ENCODE data around the gene SRSF5.

Gene SRSF5

GRCh38 chr14:69763761-69764510, 3.0 kb upstream of the SRSF5 start:
- ATAC-seq: no peak
- TF ChIP-seq TCF4 (CRISPR knock-in tag; IDR thresholded peaks at IDR 0.05; ENCODE audit: borderline replicate concordance) (no peak), CSDC2 (CRISPR knock-in tag; IDR thresholded peaks at IDR 0.05) (no peak), SNAI2 (CRISPR knock-in tag; IDR thresholded peaks at IDR 0.05) (no peak), CREB5 (CRISPR knock-in tag; IDR thresholded peaks at IDR 0.05; ENCODE audit: low read depth) (no peak), ZFP30 (CRISPR knock-in tag; IDR thresholded peaks at IDR 0.05) (no peak), BACH2 (CRISPR knock-in tag; IDR thresholded peaks at IDR 0.05; ENCODE audit: borderline replicate concordance) (no peak), ZC3H10 (CRISPR knock-in tag; IDR thresholded peaks at IDR 0.05) (no peak)
- TF ChIP-seq, protein P1, sequence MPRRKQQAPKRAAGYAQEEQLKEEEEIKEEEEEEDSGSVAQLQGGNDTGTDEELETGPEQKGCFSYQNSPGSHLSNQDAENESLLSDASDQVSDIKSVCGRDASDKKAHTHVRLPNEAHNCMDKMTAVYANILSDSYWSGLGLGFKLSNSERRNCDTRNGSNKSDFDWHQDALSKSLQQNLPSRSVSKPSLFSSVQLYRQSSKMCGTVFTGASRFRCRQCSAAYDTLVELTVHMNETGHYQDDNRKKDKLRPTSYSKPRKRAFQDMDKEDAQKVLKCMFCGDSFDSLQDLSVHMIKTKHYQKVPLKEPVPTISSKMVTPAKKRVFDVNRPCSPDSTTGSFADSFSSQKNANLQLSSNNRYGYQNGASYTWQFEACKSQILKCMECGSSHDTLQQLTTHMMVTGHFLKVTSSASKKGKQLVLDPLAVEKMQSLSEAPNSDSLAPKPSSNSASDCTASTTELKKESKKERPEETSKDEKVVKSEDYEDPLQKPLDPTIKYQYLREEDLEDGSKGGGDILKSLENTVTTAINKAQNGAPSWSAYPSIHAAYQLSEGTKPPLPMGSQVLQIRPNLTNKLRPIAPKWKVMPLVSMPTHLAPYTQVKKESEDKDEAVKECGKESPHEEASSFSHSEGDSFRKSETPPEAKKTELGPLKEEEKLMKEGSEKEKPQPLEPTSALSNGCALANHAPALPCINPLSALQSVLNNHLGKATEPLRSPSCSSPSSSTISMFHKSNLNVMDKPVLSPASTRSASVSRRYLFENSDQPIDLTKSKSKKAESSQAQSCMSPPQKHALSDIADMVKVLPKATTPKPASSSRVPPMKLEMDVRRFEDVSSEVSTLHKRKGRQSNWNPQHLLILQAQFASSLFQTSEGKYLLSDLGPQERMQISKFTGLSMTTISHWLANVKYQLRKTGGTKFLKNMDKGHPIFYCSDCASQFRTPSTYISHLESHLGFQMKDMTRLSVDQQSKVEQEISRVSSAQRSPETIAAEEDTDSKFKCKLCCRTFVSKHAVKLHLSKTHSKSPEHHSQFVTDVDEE (CRISPR knock-in tag; IDR thresholded peaks at IDR 0.05): no peak

DNA sequence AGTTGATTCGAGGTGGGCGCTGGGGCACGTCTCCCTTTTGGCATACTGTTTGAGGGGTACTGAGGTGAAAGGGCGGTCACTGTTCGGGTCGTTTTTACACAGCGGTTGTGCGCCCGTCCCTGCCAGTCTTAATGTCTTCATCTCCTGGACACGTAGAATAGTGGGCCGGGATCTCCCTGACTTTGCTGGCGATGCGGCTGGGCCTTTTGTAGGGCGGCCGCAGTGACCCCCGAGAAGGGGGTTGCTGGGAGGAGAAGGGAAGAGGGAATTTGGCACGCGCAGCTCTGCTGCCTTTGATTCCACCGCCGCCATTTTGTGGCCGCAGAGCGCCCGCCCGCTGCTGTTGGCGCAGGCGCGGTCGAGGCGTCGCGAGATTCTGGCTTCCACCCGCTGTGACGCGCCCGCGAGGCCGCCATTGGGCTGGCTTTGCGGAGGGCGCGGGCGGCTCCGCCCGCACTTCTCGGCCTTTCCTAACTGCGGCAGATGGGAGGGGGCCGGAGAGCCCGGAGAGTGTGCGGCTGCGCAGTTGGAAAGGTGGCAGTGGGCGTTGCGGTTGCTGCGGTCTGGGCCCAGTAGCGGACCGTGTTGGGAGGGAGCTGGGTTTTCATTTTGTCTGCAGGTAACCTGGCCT, 542 bp downstream of the SRSF5 start:
- peak; percentile 90 for ATAC-seq
- TF ChIP-seq ZFP3 (CRISPR knock-in tag; IDR thresholded peaks at IDR 0.05) (no peak), ESRRG (CRISPR knock-in tag; IDR thresholded peaks at IDR 0.05) (peak; percentile 67; the same call in 1 of the 2 replicates), POU6F1 (CRISPR knock-in tag; IDR thresholded peaks at IDR 0.05; ENCODE audit: borderline replicate concordance, low read depth) (0 out of 2 replicates have a peak, but pooled peaks have one; percentile 2), CREB5 (CRISPR knock-in tag; IDR thresholded peaks at IDR 0.05; ENCODE audit: low read depth) (0 out of 2 replicates have a peak, but pooled peaks have one; percentile 48), OSR1 (CRISPR knock-in tag; IDR thresholded peaks at IDR 0.05) (no peak), TOX (CRISPR knock-in tag; IDR thresholded peaks at IDR 0.05; ENCODE audit: borderline replicate concordance) (no peak), PPARA (CRISPR knock-in tag; IDR thresholded peaks at IDR 0.05; ENCODE audit: borderline replicate concordance) (no peak), ZNF70 (CRISPR knock-in tag; IDR thresholded peaks at IDR 0.05) (0 out of 2 replicates have a peak, but pooled peaks have one; percentile 43), ARNTL (CRISPR knock-in tag; IDR thresholded peaks at IDR 0.05; ENCODE audit: borderline replicate concordance, low read depth) (0 out of 2 replicates have a peak, but pooled peaks have one; percentile 62), ZNF565 (CRISPR knock-in tag; conservative IDR thresholded peaks at IDR 0.05; ENCODE audit: low read depth) (no peak), ISL1 (CRISPR knock-in tag; IDR thresholded peaks at IDR 0.05) (no peak), ZNF8 (CRISPR knock-in tag; IDR thresholded peaks at IDR 0.05) (no peak), RARB (CRISPR knock-in tag; IDR thresholded peaks at IDR 0.05) (peak; percentile 73; the same call in 1 of the 2 replicates), GLIS3 (CRISPR knock-in tag; IDR thresholded peaks at IDR 0.05) (0 out of 2 replicates have a peak, but pooled peaks have one; percentile 91), ZFP30 (CRISPR knock-in tag; IDR thresholded peaks at IDR 0.05) (no peak), ZC3H10 (CRISPR knock-in tag; IDR thresholded peaks at IDR 0.05) (peak; percentile 61; the same call in 1 of the 2 replicates), CSRNP3 (CRISPR knock-in tag; IDR thresholded peaks at IDR 0.05) (peak; percentile 79; the same call in 1 of the 2 replicates), CSDC2 (CRISPR knock-in tag; IDR thresholded peaks at IDR 0.05) (peak; percentile 19; the same call in 1 of the 2 replicates), TCF4 (CRISPR knock-in tag; IDR thresholded peaks at IDR 0.05; ENCODE audit: borderline replicate concordance) (no peak), SNAI2 (CRISPR knock-in tag; IDR thresholded peaks at IDR 0.05) (no peak), BACH2 (CRISPR knock-in tag; IDR thresholded peaks at IDR 0.05; ENCODE audit: borderline replicate concordance) (no peak)
- TF ChIP-seq, protein P2, sequence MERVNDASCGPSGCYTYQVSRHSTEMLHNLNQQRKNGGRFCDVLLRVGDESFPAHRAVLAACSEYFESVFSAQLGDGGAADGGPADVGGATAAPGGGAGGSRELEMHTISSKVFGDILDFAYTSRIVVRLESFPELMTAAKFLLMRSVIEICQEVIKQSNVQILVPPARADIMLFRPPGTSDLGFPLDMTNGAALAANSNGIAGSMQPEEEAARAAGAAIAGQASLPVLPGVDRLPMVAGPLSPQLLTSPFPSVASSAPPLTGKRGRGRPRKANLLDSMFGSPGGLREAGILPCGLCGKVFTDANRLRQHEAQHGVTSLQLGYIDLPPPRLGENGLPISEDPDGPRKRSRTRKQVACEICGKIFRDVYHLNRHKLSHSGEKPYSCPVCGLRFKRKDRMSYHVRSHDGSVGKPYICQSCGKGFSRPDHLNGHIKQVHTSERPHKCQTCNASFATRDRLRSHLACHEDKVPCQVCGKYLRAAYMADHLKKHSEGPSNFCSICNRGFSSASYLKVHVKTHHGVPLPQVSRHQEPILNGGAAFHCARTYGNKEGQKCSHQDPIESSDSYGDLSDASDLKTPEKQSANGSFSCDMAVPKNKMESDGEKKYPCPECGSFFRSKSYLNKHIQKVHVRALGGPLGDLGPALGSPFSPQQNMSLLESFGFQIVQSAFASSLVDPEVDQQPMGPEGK (CRISPR knock-in tag; IDR thresholded peaks at IDR 0.05; ENCODE audit: borderline replicate concordance): no peak
- TF ChIP-seq, protein P1 (CRISPR knock-in tag; IDR thresholded peaks at IDR 0.05): no peak
